HG02981 (cell line): ENCODE measurements around the gene CLDN3.
"Not testable (repeated sequence)": the region's sequence is repeated elsewhere in the genome, so short reads cannot be mapped to it uniquely, and the experiment has no call there.

ENCODE experiments used
- ATAC-seq: cut with Tn5 transposase; IDR thresholded peaks from one replicate; pipeline ENCODE4 v1.9.1; 2021; ENCODE audit warnings: mild to moderate bottlenecking, moderate library complexity; ENCODE audit not compliant: unreplicated experiment

Gene CLDN3

GRCh38 chr7:73738220-73738611 is 31.9 kb downstream of the CLDN3 start:
- no peak for ATAC-seq

- no peak for ATAC-seq
Measured at GRCh38 chr7:73737491-73738219, 32.4 kb downstream of the CLDN3 start.

DNA sequence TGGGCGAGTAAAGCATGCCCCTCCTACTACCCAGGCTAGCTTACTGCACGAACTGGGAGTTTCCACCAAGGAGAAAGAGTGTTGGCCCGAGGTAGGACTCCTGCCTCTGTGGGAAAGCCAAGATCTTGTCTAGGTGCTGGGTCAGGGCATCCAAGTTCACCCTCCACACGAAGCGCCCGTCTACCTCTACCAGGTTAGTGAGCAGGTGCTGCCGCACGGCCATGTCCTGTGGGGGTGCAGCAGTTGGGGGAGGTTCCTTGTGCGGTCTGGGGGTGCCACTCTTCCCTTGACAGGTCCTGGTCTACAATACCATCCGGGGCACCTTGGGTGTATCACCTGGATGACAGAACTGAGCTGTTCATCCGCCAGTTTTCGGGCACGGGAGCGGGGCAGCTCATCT is 33.2 kb downstream of the CLDN3 start:
- no peak for ATAC-seq

DNA sequence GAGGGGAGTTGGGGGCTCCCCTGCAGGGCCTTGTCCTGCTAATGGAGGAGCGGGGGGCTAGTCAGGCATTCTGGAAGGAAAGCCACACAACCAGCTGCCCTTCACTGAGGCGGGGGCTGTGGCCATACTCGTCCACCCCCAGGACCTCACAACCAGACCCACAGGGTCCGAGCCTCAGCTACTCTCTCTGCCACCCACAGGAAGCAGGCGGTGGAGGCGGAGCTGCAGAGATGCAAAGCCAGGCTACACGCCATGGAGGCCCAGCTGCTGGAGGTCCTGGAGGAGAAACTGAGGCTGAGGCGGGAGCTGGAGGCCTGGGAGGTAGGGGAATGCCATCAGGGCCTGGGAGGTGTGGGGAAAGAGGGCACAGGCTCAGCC is 34.6 kb downstream of the CLDN3 start:
- ATAC-seq, result no peak

- no peak for ATAC-seq
Measured at GRCh38 chr7:73734619-73735527, 35.2 kb downstream of the CLDN3 start.

GRCh38 chr7:73732397-73732796 is 37.7 kb downstream of the CLDN3 start:
- ATAC-seq, result no peak

DNA sequence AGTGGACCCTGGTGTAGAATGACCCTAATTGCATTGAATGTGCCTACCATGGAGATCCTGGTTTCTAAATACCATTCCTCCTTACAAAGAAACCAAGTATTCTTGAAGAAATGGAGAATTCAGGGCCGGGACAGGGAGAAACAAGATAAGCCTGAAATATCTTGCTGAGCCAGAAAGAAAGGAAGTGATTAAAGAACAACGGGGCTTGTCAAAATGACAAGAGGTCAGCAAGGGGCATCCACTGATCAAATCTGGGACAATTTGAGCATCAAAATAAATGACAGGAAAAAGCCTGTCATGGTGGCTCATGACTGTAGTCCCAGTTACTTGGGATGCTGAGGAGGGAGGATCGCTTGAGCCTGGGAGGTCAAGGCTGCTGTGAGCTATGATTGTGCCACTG is 39.6 kb downstream of the CLDN3 start:
- ATAC-seq, result no peak

DNA sequence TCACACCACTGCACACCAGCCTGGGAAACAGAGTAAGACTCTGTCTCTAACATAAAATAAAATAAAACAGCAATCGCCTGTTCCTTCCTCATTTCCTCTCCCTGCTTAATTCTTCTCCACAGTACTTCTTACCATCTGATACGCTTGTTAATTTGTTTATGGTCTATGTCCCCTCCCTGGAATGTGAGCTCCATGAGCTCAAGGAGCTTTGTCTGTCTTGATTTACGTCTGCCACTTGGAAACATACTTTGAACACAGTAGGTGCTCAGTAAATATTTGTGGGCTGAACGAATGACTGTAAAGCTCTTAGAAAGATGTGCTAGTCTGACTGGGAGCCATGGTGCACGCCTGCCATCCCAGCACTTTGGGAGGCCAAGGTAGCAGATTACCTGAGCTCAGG is 41.5 kb downstream of the CLDN3 start:
- ATAC-seq, result no peak

- ATAC-seq, result no peak
Measured at GRCh38 chr7:73727952-73728351, 42.1 kb downstream of the CLDN3 start.

DNA sequence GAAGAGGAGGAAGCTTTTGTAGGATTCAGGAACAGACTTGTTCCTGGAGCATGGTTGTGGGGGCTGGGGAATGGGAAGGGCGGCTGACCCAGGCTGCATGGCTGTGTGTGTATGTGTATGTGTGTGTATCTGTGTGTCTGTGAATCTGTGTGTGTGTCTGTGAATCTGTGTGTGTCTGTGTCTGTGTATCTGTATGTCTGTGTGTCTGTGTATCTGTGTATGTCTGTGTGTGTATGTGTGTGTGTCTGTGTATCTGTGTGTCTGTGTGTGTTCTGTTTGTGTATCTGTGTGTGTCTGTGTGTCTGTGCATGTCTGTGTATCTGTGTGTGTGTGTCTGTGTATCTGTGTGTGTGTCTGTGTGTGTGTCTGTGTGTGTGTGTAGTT is 44.0 kb downstream of the CLDN3 start:
- no peak for ATAC-seq

GRCh38 chr7:73723813-73724212 is 46.3 kb downstream of the CLDN3 start:
- ATAC-seq, result no peak

DNA sequence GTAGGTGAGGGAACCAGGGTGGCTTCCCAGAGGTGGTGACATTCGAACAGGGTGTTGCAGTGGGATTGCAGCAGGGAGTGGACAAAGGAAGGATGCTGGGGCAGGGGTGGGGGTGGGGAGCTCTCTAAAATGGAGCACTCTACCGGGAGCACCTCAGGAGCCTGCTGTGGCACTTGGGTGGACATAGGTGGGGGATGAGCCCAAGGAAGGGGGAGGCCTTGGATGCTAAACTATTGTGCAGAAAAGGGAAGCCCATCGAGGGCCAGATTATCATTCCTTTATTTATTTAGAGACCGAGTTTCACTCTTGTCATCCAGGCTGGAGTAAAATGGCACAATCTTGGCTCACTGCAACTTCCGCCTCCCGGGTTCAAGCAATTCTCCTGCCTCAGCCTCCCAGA is 47.3 kb downstream of the CLDN3 start:
- ATAC-seq, result no peak

- not testable (repeated sequence) for ATAC-seq
Measured at GRCh38 chr7:73722182-73722581, 47.9 kb downstream of the CLDN3 start.

DNA sequence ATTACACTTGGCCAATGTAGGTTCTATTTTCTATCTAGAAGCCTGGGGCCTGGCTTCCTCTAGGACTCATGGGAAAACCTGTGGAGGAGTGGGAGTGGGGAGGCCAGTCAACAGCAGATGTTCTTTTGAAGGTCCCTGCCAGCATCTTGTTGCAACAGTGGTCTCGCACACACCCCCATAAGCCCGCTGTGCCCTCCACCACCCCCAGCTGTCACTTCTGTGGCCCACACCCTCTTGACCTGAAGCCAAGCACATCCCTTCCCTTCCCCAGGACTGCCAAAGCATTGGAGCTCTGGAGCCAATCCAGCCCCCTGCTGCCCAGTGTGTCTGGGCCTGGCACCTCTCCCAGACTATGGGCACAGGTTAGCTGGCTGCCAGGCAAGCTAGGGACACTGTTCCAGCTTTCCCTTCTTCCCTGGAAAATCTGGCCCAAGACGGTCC is 48.7 kb downstream of the CLDN3 start:
- ATAC-seq, result no peak

DNA sequence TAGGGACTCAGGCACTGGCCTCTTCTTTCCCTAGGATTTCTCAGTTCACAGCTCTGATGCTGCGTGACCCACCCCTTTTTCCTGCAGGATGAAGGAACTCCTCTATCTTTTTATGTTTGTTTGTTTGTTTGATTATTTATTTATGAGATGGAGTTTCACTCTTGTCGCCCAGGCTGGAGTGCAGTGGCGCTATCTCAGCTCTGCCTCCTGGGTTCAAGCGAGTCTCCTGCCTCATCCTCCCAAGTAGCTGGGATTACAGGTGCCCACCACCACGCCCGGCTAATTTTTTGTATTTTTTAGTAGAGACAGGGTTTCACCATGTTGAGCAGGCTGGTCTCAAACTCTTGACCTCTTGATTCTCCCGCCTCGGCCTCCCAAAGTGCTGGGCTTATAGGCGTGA is 49.6 kb downstream of the CLDN3 start:
- not testable (repeated sequence) for ATAC-seq

- ATAC-seq, result no peak
Measured at GRCh38 chr7:73719806-73720169, 50.3 kb downstream of the CLDN3 start.
